Measurements from ENCODE around the gene NOL7.

The NOL7 gene

GRCh38 chr6:13600036-13600435 is 15.1 kb upstream of the NOL7 start:
- DNase-seq: no peak

DNA sequence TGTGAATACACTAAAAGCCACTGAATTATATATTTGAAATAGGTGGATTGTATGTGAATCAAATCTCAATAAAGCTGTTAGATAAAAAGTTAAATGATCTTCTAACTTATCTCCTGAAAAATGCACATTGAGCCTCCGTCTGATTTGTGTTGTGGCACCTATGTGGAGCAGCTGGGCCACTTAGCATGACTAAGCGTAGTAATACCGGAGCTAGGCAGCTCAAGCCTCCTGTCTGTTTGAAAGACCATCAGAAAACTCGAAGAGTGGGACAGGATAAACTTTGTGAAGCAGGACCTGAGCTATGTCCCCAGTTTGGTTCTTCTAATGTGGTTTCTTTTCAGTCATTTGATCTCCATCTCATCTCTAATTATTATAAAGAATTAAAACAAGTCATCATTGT is 11.0 kb upstream of the NOL7 start:
- DNase-seq: no peak

GRCh38 chr6:13604546-13605416 is 10.4 kb upstream of the NOL7 start:
- no peak for DNase-seq

DNA sequence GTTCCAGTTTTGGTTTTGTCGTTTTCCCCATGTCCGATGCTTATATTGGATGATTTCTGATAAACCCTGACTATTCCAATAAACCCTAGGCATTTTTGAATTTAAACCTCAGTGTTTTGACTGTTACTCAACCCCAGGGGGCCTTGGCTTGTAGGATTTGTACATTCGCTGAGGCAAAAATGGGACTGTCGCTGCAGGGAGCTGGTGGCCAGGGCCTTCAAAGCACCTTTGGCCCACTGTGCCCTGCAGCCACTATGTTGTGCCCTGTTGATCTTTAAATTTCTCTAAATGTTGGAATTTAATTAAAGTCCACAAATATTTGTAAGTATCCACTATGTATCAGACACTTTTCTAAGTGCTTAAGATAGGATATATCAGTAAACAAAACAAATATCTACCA is 9.5 kb upstream of the NOL7 start:
- DNase-seq: no peak

GRCh38 chr6:13611715-13612114 is 3.4 kb upstream of the NOL7 start:
- DNase-seq: no peak

- no peak for DNase-seq
Observed at GRCh38 chr6:13613029-13613594, 2.0 kb upstream of the NOL7 start.

- peak; percentile 16 to 20 for DNase-seq
Observed at GRCh38 chr6:13614126-13614925, 809 bp upstream of the NOL7 start.

- DNase-seq: peak; percentile 27
Observed at GRCh38 chr6:13615792-13616120, 621 bp downstream of the NOL7 start.

GRCh38 chr6:13617066-13617465 is 1.9 kb downstream of the NOL7 start:
- DNase-seq: no peak

GRCh38 chr6:13624871-13625288 is 9.7 kb downstream of the NOL7 start:
- DNase-seq: peak; percentile 7 to 23

DNA sequence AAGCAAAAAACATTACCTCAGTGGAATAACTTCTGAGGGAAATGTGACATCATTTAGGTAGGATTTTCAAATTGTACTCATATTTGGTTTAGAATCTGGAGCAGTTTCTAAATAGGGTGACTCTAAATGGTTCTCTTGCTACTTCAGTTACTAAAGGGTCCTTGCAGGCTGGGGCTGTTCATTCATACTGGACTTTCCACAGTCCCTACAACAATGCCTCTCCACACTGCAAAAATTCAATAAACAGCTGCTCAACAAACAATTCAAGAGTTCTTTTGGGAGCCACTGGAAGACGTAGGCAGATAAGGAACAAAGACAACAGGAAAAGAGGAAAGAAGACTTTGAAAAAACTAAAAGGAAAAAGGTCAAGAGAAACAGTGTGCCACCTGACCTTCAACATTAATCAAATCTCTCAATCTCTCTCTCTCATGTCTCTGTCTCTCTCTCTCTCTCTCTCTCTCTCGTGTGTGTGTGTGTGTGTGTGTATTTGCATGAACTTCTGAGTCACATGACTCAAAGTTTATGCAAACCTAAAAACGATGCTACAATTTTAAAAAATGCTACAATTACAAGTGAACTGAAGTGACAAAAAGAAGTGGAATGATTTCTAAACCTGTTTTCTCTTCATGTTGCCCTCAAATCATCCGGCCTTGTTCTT is 14.5 kb downstream of the NOL7 start:
- no peak for DNase-seq

GRCh38 chr6:13630499-13630898 is 15.4 kb downstream of the NOL7 start:
- no peak for DNase-seq

DNA sequence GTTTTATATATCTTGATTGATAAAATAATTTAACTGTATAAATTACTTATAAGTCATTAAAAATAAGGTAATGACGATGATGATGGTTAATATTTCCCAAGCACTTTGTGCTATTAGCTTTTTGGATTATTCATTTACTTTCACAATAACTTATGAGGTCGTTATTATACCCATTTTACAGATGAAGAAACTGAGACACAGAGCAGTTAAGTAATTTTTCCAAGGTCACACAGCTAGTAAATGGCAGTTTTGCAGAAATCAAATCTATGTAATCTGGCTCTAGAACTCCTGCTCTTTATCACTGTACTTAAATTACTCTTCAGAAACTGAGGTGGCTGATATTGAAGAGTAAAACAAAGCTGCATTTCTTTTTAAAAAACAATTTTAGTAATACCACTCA is 18.2 kb downstream of the NOL7 start:
- DNase-seq: no peak

DNA sequence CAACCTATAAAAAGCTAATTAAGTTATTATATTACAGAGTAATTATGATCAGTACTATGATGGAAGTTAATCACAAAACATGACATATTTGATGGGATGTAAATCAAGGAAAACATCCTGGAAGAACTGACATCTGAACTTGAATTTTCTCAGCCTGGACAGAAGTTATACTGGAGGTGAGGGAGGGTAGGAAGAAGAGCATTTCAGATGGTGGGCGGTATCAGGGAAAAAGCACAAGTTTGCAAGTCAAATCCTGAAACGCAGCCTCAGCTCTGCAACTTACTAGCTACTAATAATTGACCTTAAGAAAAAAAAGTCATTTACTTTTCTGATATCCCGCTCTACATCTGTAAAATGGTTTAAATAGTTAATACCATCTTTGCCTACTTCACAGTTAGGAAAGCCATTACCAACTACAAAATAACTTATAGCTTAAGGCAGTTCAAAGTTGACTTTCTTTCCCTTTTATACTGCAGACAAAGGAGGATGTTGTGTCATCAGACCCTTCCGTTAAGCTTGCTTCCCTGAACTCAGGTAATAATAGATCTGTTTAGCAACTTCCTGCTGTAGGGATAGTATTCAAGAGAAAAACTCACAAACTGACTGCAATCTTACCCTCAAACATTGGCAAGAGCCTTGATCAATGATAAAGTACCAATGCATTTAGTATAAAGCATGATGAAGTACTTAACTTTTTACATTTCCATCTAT is 21.0 kb downstream of the NOL7 start:
- DNase-seq: no peak

DNA sequence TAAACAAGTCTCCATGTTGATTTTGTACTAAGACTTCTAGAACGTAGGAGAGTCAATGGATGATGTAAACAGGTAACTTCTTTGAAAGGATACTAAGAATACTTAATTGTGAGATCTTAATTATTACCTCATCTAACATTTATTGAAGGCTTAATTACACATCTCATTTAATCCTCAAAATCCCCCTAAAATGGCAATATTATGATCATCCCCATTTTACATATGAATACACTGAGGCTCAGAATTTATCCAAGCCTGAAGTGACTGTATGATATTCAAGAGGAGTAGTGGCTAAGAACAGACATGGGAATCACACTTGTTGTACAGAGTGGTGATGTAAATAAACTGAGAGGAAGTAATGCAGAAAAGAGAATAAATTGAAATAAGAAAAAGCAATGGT is 22.9 kb downstream of the NOL7 start:
- no peak for DNase-seq

DNA sequence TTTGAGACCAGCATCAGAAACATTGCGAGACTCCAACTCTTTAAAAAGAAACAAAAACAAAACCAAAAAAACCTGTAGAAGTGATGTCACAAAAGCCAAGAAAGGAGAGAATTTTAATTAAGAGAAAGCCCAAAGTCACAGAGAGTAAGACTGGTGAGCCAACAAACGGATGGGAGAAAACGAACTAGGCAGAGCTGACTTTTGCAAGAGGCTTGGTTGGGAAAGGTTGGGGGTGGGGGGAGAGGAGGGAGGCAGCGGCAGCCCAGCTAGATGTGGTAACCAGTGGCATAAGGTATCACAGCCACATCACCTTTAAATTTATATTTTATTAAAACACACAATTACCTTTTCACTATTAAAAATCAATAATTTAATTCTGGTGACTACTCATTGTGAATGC is 23.5 kb downstream of the NOL7 start:
- peak in 1 of 2 donors; percentile 3 for DNase-seq

- peak; percentile 14 to 35 for DNase-seq
Observed at GRCh38 chr6:13641315-13641714, 26.2 kb downstream of the NOL7 start.

GRCh38 chr6:13643125-13643524 is 28.0 kb downstream of the NOL7 start:
- no peak for DNase-seq

DNA sequence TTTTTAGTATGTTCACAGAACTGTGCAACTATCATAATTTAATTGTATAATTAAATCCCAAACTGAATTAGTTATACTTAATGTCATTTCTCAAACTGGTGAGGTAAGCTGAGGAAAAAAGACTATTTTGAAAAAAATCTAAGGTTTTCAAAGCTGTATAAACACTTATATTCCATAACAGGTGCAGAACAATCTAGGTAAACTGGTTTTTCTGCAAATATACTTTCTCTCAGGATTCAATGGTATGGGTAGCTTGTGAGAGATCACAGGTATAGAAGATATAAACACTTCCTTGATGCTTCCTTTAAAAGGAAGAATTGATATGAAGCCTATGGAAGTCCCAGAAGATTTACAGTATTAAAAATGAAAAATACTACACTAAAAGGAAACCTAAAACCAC is 33.7 kb downstream of the NOL7 start:
- no peak for DNase-seq

DNA sequence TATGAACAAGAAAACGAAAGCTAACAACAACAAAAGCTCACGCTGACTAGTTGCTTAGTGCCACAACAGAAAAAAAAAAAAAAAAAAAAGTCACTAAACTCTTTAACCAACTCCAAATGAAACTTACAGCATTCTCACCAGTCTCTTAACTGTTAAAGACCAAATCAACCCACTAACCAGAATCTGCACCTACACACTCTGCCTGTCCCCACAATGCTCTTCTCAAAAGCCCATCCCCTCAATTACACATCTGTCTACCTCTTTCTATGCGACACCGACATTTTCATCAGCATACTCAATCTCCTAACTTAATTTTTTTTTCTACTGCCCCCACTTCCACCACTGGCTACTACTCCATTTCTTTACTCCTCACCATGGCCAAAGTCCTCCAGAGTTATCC is 34.3 kb downstream of the NOL7 start:
- DNase-seq: no peak

GRCh38 chr6:13653296-13653695 is 38.2 kb downstream of the NOL7 start:
- no peak for DNase-seq

- no peak for DNase-seq
Observed at GRCh38 chr6:13654496-13654895, 39.4 kb downstream of the NOL7 start.

GRCh38 chr6:13655700-13656099 is 40.6 kb downstream of the NOL7 start:
- no peak for DNase-seq

All from inflammatory macrophage treated with lipopolysaccharide for 1 hour (primary cell).